Medulla oblongata (tissue), 1 donor: ENCODE data around the gene FIBIN.

ENCODE experiments used
- DNase-seq: peaks from one replicate; pipeline ENCODE4 v3.0.0-alpha.2; 2015; ENCODE audit errors: extremely low spot score

The FIBIN gene

GRCh38 chr11:27022659-27023251 is 28.8 kb downstream of the FIBIN start:
- DNase-seq = no peak

GRCh38 chr11:27024865-27025264 is 31.0 kb downstream of the FIBIN start:
- no peak for DNase-seq

DNA sequence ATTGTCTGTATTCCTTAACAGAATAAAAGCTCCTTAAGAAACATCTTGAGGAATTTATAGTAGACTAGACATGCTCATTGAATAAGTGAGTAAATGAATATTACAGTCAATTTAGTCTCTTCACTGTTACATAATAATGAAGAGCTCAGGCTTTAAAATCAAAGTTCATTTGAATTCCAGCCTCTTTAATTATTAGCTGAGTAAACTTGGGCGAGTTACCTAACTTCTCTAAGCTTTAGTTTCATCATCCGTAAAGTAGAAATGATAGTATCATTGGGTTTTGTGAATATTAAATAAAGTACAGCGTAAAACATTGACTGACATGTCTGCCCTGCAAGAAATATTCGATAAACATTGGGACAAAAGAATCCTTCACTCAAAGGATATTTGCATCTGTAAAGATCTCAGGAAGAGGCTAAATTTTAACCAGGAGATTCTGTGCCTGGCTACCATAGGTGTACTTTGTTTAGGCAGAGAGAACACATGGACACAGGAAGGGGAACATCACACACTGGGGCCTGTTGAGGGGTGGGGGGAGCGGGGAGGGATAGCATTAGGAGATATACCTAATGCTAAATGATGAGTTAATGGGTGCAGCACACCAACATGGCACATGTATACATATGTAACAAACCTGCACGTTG is 31.5 kb downstream of the FIBIN start:
- no peak for DNase-seq

- DNase-seq = no peak
Observed at GRCh38 chr11:27025957-27026733, 32.2 kb downstream of the FIBIN start.

GRCh38 chr11:27028561-27028965 is 34.7 kb downstream of the FIBIN start:
- peak; percentile 31 for DNase-seq

GRCh38 chr11:27029966-27030365 is 36.1 kb downstream of the FIBIN start:
- DNase-seq = no peak

DNA sequence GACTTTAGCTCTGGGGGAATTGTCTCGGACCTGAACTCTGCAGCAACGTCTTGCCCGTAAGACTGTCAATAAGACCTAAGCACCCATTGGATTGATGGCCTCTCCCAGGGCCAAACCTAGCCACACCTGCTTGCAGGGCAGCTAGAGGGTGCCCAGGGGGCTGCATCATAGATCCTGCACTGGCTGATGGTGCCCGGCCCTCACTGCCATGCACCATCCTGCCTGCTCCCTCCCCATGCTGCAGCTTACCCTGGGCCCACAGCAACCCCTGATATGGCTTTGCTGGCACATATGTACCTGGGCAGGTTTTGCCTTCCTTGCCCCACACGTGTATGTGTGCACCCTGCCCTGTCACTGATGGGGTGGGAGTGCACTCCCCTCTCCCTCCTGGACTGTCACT is 37.8 kb downstream of the FIBIN start:
- DNase-seq = no peak

DNA sequence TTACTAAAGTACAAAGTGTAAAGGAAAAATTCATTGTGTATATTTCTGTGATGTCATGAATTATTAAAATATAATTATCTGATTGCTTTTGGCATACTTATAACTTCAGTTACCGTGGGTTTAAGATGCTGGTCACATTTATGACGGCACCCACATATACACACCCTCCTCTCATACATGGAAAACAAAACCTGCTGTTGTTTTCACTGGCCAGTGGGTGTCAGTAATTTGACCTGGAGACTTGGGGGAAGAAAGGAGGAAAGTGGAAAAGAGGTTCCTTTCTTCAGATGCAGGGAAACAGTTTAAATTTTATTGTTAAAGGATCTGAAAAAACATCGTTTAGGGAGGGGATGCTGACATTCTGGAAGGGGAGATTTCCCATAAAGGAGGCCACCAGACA is 46.0 kb downstream of the FIBIN start:
- peak; percentile 20 for DNase-seq

DNA sequence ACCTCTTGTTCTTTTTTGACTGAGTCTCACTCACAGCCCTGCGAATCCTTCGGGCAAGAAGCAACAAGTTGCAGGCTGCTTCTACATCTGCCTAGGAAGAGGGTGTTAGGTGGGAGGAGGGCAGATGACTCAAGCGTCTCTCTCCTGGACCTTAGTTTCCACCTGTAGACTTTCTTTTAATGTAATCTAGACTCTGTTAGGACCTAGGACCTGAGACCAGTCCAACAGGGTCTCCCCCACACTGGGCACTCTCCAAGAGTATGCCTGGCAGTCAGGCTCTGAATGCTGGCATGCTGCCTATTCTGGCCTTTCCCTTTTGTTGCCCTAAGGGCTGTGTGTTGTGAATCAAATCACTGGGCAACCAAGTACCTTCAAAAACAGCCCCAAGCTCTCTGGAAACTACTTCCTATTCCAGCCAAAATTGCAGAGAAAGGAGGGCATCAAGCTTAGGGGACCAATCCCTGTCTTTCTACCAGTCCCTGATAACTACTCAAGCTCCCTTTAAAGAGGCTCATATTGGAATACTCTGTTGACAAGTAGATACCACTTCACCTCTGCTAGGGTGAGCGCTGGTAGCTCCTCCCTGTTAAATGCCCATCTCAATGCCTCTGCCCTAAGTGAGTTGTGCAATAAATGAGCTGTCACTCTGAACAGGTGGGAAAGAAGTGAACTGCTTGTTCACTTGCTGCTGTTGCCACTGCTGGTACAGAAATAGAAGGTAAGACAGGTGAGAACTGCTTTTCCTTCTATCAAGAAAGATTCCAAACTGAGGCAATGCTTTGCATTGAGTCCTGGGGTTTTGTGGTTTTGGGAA is 46.6 kb downstream of the FIBIN start, which contains the start of gene BBOX1:
Gene BBOX1 (plus strand): TSS at position 514 of the 814 bp plus-strand sequence. CDS start 14,616 bp downstream, outside the sequence.
- DNase-seq = peak; percentile 75

- peak; percentile 68 for DNase-seq
Observed at GRCh38 chr11:27041141-27041899, 47.4 kb downstream of the FIBIN start.
